Measurements from ENCODE around the gene GDI1. TPM values are rescaled to one million over a fixed set of nuclear protein-coding genes. Genes with fewer than 3 reads are reported as not detected.

The GDI1 gene
- total RNA-seq, 4 donors from 2014 or later, result 64.9 to 115 (median 73.6) TPM

DNA sequence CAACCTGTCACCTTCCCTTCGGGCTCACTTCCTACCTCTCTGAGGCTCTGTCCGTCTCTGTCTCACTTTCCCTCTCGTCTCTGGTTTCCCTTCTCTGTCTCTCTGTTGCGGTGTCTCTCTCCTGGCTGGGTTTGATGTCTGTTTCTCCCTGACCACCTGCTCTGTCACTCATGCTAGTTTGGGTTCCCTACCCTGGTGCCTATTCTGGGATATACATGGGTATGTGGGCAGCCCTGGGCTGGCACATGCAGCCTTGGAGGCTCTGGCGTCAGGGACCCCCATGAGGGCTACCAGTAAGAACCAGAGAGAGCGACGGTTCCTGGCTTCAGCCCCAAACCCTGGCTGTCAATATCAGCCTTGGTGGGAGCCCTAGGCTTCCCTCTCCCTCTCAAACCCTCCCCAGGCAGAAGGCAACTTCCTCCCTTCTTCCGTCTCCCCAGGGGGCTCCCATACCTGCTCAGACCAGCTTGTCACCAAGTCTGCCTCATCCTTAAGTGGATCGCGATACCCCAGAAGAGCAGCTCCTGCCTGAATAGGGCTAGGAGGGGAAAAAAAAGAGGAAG lies 28.2 kb upstream of the GDI1 start:
- Histone ChIP-seq H3K4me1 (peaks cover 12% of the 10 kb centered on the region), H3K9me3 (no peaks in the 10 kb centered on the region), H3K27ac (no peak overlapping the region), H3K36me3 (no peaks in the 10 kb centered on the region), H3K27me3 (no peaks in the 10 kb centered on the region), H3K4me3 (peak overlapping the region; percentile 39)
- TF ChIP-seq, protein P1, sequence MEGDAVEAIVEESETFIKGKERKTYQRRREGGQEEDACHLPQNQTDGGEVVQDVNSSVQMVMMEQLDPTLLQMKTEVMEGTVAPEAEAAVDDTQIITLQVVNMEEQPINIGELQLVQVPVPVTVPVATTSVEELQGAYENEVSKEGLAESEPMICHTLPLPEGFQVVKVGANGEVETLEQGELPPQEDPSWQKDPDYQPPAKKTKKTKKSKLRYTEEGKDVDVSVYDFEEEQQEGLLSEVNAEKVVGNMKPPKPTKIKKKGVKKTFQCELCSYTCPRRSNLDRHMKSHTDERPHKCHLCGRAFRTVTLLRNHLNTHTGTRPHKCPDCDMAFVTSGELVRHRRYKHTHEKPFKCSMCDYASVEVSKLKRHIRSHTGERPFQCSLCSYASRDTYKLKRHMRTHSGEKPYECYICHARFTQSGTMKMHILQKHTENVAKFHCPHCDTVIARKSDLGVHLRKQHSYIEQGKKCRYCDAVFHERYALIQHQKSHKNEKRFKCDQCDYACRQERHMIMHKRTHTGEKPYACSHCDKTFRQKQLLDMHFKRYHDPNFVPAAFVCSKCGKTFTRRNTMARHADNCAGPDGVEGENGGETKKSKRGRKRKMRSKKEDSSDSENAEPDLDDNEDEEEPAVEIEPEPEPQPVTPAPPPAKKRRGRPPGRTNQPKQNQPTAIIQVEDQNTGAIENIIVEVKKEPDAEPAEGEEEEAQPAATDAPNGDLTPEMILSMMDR (IDR thresholded peaks at IDR 0.05), result no peak
- TF ChIP-seq POLR2A (IDR thresholded peaks at IDR 0.05), result no peak
- TF ChIP-seq EP300 (IDR thresholded peaks at IDR 0.05), result no peak
- no peak for TF ChIP-seq POLR2AphosphoS5 (IDR thresholded peaks at IDR 0.05)
- no peak for DNase-seq (ENCODE audit: low spot score in 2 of 2)
- 75% methylated on average over 10 of the region's 10 CpGs for WGBS

DNA sequence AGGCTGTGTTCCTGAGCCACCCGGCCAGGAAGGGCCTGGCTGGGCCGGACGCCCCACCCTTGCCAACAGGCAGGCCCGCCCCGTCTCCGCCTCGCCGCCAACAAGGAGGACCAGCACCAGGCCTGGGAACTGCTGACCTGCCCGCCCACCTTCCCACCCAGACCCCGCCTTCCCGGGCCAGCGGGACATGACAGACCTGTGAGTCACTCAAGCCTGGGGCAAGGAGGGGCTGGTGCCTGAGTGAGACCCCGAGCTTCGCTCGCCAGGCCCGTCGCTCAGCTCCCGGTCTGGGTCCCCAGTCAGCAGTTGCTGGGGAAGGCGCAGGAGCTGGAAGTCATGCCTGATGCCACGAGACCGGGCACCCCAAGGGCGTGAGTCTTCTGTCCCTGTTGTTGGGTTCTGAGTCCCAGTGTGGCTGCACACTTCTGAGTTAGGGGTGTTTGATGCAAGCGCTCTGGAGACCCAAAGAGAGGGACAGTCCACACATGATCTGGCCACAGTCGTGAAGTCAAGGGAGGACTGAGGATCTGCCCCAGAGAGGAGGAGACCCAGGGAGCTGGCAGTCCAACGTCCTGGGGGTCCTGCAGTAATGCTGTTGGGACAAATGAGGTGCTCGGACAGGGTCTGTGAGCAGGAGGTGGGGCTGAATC lies 27.6 kb upstream of the GDI1 start, which contains the start of gene DNASE1L1:
TSS of gene DNASE1L1 (minus strand) at position 33 of the 650 bp plus-strand sequence. CDS start 3,686 bp downstream, outside the sequence.
- 53% methylated on average over 22 of the region's 26 CpGs for WGBS
- DNase-seq (ENCODE audit: low spot score in 2 of 2), result peak; percentile 90
- H3K4me3 ChIP-seq, result peak within 1 kb of the TSS; percentile 39

DNA sequence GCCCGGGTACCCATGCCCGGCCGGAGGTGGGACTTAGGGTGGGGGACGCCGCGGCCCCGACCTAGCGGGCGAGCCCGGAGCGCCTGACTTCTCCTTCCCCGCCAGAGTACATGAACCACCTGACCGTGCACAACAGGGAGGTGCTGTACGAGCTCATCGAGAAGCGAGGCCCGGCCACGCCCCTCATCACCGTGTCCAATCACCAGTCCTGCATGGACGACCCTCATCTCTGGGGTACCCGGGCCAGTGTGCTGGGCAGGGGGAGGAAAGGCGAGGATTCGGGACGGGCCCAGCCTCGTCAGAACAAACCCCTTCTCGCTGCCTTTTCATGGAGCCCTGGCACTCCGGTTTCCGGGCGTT lies 25.0 kb upstream of the GDI1 start:
- Histone ChIP-seq H3K27me3 (no peaks in the 10 kb centered on the region), H3K4me3 (peak overlapping the region; percentile 81), H3K9me3 (no peaks in the 10 kb centered on the region), H3K36me3 (no peaks in the 10 kb centered on the region), H3K27ac (peak overlapping the region; percentile 94), H3K4me1 (peaks cover 12% of the 10 kb centered on the region)
- TF ChIP-seq POLR2AphosphoS5 (IDR thresholded peaks at IDR 0.05) (no peak), EP300 (IDR thresholded peaks at IDR 0.05) (no peak), POLR2A (IDR thresholded peaks at IDR 0.05) (peak in 1 of 2 donors; percentile 14)
- TF ChIP-seq, protein P1 (IDR thresholded peaks at IDR 0.05), result no peak
- DNase-seq (ENCODE audit: low spot score in 2 of 2), result peak in 1 of 2 donors; percentile 82
- WGBS, result 60% methylated on average over 3 of the region's 29 CpGs

More for the DNA sequence above, 27.6 kb upstream of the GDI1 start, which contains the start of gene DNASE1L1:
- TF ChIP-seq POLR2A (IDR thresholded peaks at IDR 0.05) (no peak), EP300 (IDR thresholded peaks at IDR 0.05) (no peak)
- TF ChIP-seq, protein P1 (IDR thresholded peaks at IDR 0.05), result no peak
- Histone ChIP-seq H3K9me3 (no peaks in the 10 kb centered on the region), H3K27ac (peak within 1 kb of the TSS; percentile 60), H3K4me1 (peaks cover 12% of the 10 kb centered on the region), H3K27me3 (no peaks in the 10 kb centered on the region), H3K36me3 (no peaks in the 10 kb centered on the region)

DNA sequence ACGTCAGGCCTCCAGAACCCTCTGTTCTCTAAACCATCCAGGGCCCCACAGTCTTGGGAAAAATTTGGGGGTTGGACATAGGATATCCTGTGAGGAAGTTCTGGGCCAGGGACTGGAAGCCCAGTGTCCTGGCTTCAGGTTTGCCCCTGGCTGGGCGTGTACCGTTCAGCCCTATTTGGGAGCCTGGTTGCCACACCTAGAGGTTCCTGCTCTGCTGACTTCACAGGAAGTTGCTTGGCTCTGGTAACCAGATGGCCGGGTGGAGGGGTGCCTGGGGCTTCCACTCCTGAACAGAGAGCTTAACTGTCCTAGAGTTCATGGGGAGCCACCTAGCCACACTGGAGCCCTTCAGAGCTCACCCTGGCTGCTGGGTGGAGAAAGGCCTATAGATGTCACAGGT lies 24.5 kb upstream of the GDI1 start:
- peak in 1 of 2 donors; percentile 72 for DNase-seq (ENCODE audit: low spot score in 2 of 2)
- no peaks in the 10 kb centered on the region for H3K36me3 ChIP-seq
- H3K9me3 ChIP-seq, result no peaks in the 10 kb centered on the region
- 17% methylated on average over 1 of the region's 4 CpGs for WGBS
- H3K4me3 ChIP-seq, result peak overlapping the region; percentile 81
- H3K4me1 ChIP-seq, result peaks cover 12% of the 10 kb centered on the region
- no peak for TF ChIP-seq POLR2A (IDR thresholded peaks at IDR 0.05)
- no peak for TF ChIP-seq EP300 (IDR thresholded peaks at IDR 0.05)
- TF ChIP-seq POLR2AphosphoS5 (IDR thresholded peaks at IDR 0.05), result no peak
- no peaks in the 10 kb centered on the region for H3K27me3 ChIP-seq
- H3K27ac ChIP-seq, result peak overlapping the region; percentile 94

DNA sequence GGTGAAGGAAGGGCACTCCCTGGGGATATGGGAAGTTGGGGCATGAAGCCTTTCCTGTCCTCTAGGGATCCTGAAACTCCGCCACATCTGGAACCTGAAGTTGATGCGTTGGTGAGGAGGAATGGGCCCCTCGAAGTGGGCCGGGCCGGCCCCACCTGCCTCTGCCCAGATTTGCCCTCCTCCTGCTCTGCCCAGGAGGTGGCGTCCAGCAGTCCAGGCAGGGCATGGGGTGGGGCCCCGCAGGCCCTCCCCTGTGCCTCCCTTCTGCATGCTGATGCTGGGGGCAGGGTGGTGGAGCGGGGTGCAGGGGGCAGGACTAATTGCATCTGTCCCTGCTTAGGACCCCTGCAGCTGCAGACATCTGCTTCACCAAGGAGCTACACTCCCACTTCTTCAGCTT lies 23.8 kb upstream of the GDI1 start:
- Histone ChIP-seq H3K4me3 (no peak overlapping the region), H3K36me3 (no peaks in the 10 kb centered on the region), H3K27me3 (no peaks in the 10 kb centered on the region), H3K9me3 (no peaks in the 10 kb centered on the region), H3K27ac (no peak overlapping the region), H3K4me1 (peaks cover 12% of the 10 kb centered on the region)
- no peak for DNase-seq (ENCODE audit: low spot score in 2 of 2)
- TF ChIP-seq POLR2A (IDR thresholded peaks at IDR 0.05) (no peak), POLR2AphosphoS5 (IDR thresholded peaks at IDR 0.05) (no peak), EP300 (IDR thresholded peaks at IDR 0.05) (no peak)
- TF ChIP-seq, protein P1 (IDR thresholded peaks at IDR 0.05), result no peak
- WGBS, result 73% methylated on average over 2 of the region's 8 CpGs
